Esophagus muscularis mucosa (tissue), 3 donors: Measurements from ENCODE around the gene ERBB4.

Experiments
- POLR2A ChIP-seq: fragments of 450-650 bp; IDR thresholded peaks from one replicate; pipeline ENCODE4 v1.6.1; 2017; ENCODE audit warnings: antibody characterized with exemption, moderate library complexity, mild to moderate bottlenecking, low read depth
- TF ChIP-seq, protein P1 (sequence below), 3 experiments: fragments of 200-600 bp in 2 of 3; fragments of 450-650 bp in 1 of 3; sonication (generic) in 2 of 3; IDR thresholded peaks; one replicate each; pipeline ENCODE4 v1.5.1; 2017 to 2019; ENCODE audit warnings: antibody characterized with exemption in 3 of 3, mild to moderate bottlenecking in 2 of 3, moderate library complexity in 1 of 3

- no peak for TF ChIP-seq POLR2A
- TF ChIP-seq, protein P1, sequence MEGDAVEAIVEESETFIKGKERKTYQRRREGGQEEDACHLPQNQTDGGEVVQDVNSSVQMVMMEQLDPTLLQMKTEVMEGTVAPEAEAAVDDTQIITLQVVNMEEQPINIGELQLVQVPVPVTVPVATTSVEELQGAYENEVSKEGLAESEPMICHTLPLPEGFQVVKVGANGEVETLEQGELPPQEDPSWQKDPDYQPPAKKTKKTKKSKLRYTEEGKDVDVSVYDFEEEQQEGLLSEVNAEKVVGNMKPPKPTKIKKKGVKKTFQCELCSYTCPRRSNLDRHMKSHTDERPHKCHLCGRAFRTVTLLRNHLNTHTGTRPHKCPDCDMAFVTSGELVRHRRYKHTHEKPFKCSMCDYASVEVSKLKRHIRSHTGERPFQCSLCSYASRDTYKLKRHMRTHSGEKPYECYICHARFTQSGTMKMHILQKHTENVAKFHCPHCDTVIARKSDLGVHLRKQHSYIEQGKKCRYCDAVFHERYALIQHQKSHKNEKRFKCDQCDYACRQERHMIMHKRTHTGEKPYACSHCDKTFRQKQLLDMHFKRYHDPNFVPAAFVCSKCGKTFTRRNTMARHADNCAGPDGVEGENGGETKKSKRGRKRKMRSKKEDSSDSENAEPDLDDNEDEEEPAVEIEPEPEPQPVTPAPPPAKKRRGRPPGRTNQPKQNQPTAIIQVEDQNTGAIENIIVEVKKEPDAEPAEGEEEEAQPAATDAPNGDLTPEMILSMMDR (IDR thresholded peaks at IDR 0.05), result no peak
These were observed 505.9 kb downstream of the ERBB4 start for GRCh38 chr2:212032536-212033219.
